Transverse colon (tissue), 4 donors: ENCODE data around the gene CHD1L. TPM values are rescaled to one million over a fixed set of nuclear protein-coding genes. Genes with fewer than 3 reads are reported as not detected.

Experiments used
- DNase-seq: peaks from one replicate; pipeline ENCODE4 v3.0.0-alpha.2; 2019
- H3K27ac ChIP-seq, 4 donors: fragments of 200-600 bp; sonication (generic); 2 replicates each; pipeline ENCODE4 v1.5.1; 2016 to 2018; ENCODE audit warnings: inconsistent platforms in 4 of 4
- H3K27me3 ChIP-seq: fragments of 200-600 bp; sonication (generic); 2 replicates; pipeline ENCODE4 v1.5.1; 2017; ENCODE audit warnings: inconsistent platforms
- H3K36me3 ChIP-seq, 4 donors: fragments of 200-600 bp; sonication (generic); 2 replicates each; pipeline ENCODE4 v1.5.1; 2017 to 2019; ENCODE audit warnings: inconsistent platforms in 4 of 4
- H3K4me1 ChIP-seq, 4 donors: fragments of 200-600 bp; sonication (generic); 2 replicates each; pipeline ENCODE4 v1.5.1; 2017 to 2020; ENCODE audit warnings: inconsistent platforms in 4 of 4
- H3K4me3 ChIP-seq, 4 donors: fragments of 200-600 bp; sonication (generic); 1 replicate in 1 of 4; 2 replicates in 3 of 4; pipeline versions ENCODE4 v1.5.1 to v1.6.1; 2017 to 2019; ENCODE audit warnings: inconsistent platforms in 4 of 4
- H3K9me3 ChIP-seq, 2 donors: fragments of 200-600 bp; sonication (generic); 2 replicates each; pipeline ENCODE4 v1.5.1; 2017 to 2019; ENCODE audit warnings: inconsistent platforms in 2 of 2
- CTCF ChIP-seq, 5 experiments: fragments of 200-600 bp in 3 of 5; fragments of 450-650 bp in 2 of 5; sonication (generic) in 3 of 5; IDR thresholded peaks; 1 replicate in 2 of 5; 2 replicates in 3 of 5; pipeline ENCODE4 v1.5.1; 2016 to 2017; ENCODE audit warnings: antibody characterized with exemption in 5 of 5, inconsistent platforms in 3 of 5, mild to moderate bottlenecking in 2 of 5, moderate library complexity in 1 of 5
- EP300 ChIP-seq: sonication (generic); formaldehyde crosslinking; IDR thresholded peaks from one replicate; pipeline ENCODE4 v1.6.1; 2017; ENCODE audit warnings: antibody characterized with exemption, low read depth
- POLR2A ChIP-seq: fragments of 450-650 bp; IDR thresholded peaks from one replicate; pipeline ENCODE4 v1.6.1; 2016; ENCODE audit warnings: antibody characterized with exemption, mild to moderate bottlenecking, moderate library complexity
- POLR2AphosphoS5 ChIP-seq, 3 donors: sonication (generic); formaldehyde crosslinking; IDR thresholded peaks; one replicate each; pipeline ENCODE4 v1.6.1; 2016; ENCODE audit warnings: antibody characterized with exemption in 3 of 3
- WGBS, 2 donors: methylation state at CpG; one replicate each; pipeline ENCODE4 v1.1.5; 2018; ENCODE audit warnings: low coverage in 1 of 2; 5-methylcytosine and 5-hydroxymethylcytosine counted together
- in situ Hi-C, 4 donors: fragments of 200-750 bp; cut with MboI; loops; one replicate each; pipeline versions ENCODE4 v1.15.0 to v1.15.1; 2017; ENCODE audit warnings: low sequenced_read_pairs in 3 of 4, low pct_ligation_motif_present in 1 of 4, low pct_unique_long_range_greater_than_20kb in 1 of 4
- intact Hi-C: fragments of 100-400 bp; cut with DNase I; formaldehyde crosslinking; loops from one replicate; pipeline ENCODE4 v1.15.1; 2023; ENCODE audit warnings: low total_unique reads
- total RNA-seq, 4 donors: library from RNA; depleted of rRNA; stranded (reverse); fragments of >200 nt; gene quantifications; one replicate each; pipeline ENCODE4 v1.1.0, GENCODE V29; 2016

Gene CHD1L
- total RNA-seq, 4 donors from 2014 or later: 27.1 to 32.9 (median 30.1) TPM

GRCh38 chr1:147209825-147210821 lies 32.4 kb upstream of the CHD1L start:
- DNase-seq: no peak
- WGBS, 2 donors: 48 to 66% methylated on average over 3 of the region's 3 CpGs
- Histone ChIP-seq H3K36me3 (peaks cover 0 to 15% (median 0%) of the 10 kb centered on the region in 4 donors), H3K9me3 (no peaks in the 10 kb centered on the region), H3K27me3 (no peaks in the 10 kb centered on the region), H3K4me1 (peaks cover 0 to 32% (median 13%) of the 10 kb centered on the region in 4 donors), H3K27ac (no peak overlapping the region), H3K4me3 (no peak overlapping the region)
- in situ Hi-C loops (no loop called here), intact Hi-C loops (loop anchor here (10.0 kb wide), 1 partner anchor 555 kb away; the partner anchor contains the start of gene GJA5)
- no peak for TF ChIP-seq POLR2A
- TF ChIP-seq CTCF (IDR thresholded peaks at IDR 0.05): no peak
- TF ChIP-seq EP300: no peak
- no peak for TF ChIP-seq POLR2AphosphoS5 (IDR thresholded peaks at IDR 0.05)

- H3K36me3 ChIP-seq: peaks cover 0 to 15% (median 0%) of the 10 kb centered on the region in 4 donors
- intact Hi-C loops (no loop called here), in situ Hi-C loops (no loop called here)
- DNase-seq: no peak
- H3K27ac ChIP-seq: no peak overlapping the region
- TF ChIP-seq CTCF (IDR thresholded peaks at IDR 0.05) (no peak), EP300 (no peak), POLR2A (no peak), POLR2AphosphoS5 (IDR thresholded peaks at IDR 0.05) (no peak)
- WGBS, 2 donors: 69 to 72% methylated on average over 2 of the region's 2 CpGs
- peaks cover 0 to 40% (median 13%) of the 10 kb centered on the region in 4 donors for H3K4me1 ChIP-seq
- no peak overlapping the region for H3K4me3 ChIP-seq
- no peaks in the 10 kb centered on the region for H3K9me3 ChIP-seq
- no peaks in the 10 kb centered on the region for H3K27me3 ChIP-seq
These were observed 31.5 kb upstream of the CHD1L start for GRCh38 chr1:147210987-147211386.

- H3K4me3 ChIP-seq: no peak overlapping the region
- in situ Hi-C loops: no loop called here
- no peak for DNase-seq
- no peaks in the 10 kb centered on the region for H3K9me3 ChIP-seq
- TF ChIP-seq POLR2A (no peak), CTCF (IDR thresholded peaks at IDR 0.05) (no peak), POLR2AphosphoS5 (IDR thresholded peaks at IDR 0.05) (no peak), EP300 (no peak)
- H3K36me3 ChIP-seq: peaks cover 0 to 15% (median 0%) of the 10 kb centered on the region in 4 donors
- 61 to 75% methylated on average over 2 of the region's 2 CpGs for WGBS, 2 donors
- intact Hi-C loops: no loop called here
- H3K27ac ChIP-seq: no peak overlapping the region
- peaks cover 0 to 44% (median 16%) of the 10 kb centered on the region in 4 donors for H3K4me1 ChIP-seq
- H3K27me3 ChIP-seq: no peaks in the 10 kb centered on the region
These were observed 30.9 kb upstream of the CHD1L start for GRCh38 chr1:147211577-147211976.

GRCh38 chr1:147213271-147213670 lies 29.2 kb upstream of the CHD1L start:
- Histone ChIP-seq H3K27ac (no peak overlapping the region), H3K36me3 (peaks cover 0 to 9% (median 0%) of the 10 kb centered on the region in 4 donors), H3K9me3 (no peaks in the 10 kb centered on the region), H3K4me3 (no peak overlapping the region), H3K4me1 (peaks cover 0 to 47% (median 17%) of the 10 kb centered on the region in 4 donors), H3K27me3 (no peaks in the 10 kb centered on the region)
- DNase-seq: no peak
- TF ChIP-seq EP300 (no peak), POLR2AphosphoS5 (IDR thresholded peaks at IDR 0.05) (no peak), POLR2A (no peak), CTCF (IDR thresholded peaks at IDR 0.05) (no peak)
- in situ Hi-C loops: no loop called here
- intact Hi-C loops: no loop called here
